GM19463 (cell line): ENCODE results near the gene CD63.

Source experiments
- ATAC-seq: cut with Tn5 transposase; IDR thresholded peaks from one replicate; pipeline ENCODE4 v1.9.1; 2021; ENCODE audit warnings: mild to moderate bottlenecking, moderate library complexity; ENCODE audit not compliant: unreplicated experiment

Gene CD63

DNA sequence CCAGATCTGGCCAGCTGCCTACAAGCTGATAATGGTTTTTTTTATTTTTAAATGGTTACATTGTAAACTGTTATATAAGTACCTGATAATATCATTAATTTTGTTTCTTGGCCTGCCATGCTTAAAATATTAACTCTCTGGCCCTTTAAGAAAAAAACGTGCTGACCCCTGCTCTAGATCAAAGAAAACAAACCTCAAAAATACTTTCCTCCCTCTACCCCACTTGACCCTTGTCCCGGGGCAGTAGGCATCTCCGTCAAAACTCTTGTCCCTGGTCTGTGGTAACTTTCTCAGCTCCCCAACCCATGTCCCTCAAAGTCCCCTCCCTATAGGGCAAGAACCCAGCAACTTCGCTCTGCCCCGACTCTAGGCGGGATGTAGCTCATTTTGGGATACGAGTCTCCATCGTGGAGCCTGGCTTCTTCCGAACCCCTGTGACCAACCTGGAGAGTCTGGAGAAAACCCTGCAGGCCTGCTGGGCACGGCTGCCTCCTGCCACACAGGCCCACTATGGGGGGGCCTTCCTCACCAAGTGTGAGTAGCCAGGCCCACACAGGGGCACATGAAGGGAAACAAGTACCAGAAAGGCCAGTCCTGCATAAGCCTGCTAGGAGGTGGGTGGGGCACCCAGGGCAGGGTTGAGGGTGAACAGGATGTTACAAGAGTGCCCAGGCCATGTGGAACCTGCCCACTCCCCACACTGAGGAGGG is 5.1 kb downstream of the CD63 start:
- no peak for ATAC-seq

DNA sequence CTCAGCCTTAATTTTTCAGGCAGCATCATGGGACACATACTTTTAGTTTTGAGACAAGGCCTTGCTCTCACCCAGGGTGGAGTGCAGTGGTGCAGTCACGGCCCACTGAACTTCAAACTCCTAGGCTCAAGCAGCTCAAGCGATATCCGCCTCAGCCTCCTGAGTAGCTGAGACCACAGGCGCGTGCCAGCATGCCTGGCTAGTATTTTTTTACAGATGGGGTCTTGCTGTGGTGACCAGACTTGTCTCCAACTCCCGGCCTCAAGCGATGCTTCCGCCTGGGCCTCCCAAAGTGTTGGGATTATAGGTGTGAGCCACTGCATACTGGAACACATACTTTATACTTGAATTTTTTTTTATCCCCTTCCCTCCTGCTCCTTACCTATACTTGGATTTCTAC is 5.9 kb downstream of the CD63 start:
- ATAC-seq: no peak

DNA sequence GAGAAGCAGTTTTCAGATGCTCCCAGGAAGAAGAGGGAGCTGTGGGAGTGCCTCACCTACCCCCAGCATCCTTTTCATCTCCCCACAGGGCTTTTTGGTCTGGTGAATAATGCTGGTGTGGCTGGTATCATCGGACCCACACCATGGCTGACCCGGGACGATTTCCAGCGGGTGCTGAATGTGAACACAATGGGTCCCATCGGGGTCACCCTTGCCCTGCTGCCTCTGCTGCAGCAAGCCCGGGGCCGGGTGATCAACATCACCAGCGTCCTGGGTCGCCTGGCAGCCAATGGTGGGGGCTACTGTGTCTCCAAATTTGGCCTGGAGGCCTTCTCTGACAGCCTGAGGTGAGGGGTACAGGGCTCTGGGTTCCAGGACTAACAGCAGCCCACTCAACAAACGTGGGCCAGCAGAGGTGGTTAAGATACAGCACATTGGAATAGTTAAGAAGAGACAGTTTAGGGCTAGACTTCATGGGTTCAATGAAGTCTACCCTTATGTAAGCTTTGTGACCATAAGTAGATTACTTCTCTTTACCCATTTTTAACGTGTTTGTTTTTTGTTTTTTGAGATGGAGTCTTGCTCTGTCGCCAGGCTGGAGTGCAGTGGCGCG is 7.1 kb downstream of the CD63 start:
- ATAC-seq: no peak

DNA sequence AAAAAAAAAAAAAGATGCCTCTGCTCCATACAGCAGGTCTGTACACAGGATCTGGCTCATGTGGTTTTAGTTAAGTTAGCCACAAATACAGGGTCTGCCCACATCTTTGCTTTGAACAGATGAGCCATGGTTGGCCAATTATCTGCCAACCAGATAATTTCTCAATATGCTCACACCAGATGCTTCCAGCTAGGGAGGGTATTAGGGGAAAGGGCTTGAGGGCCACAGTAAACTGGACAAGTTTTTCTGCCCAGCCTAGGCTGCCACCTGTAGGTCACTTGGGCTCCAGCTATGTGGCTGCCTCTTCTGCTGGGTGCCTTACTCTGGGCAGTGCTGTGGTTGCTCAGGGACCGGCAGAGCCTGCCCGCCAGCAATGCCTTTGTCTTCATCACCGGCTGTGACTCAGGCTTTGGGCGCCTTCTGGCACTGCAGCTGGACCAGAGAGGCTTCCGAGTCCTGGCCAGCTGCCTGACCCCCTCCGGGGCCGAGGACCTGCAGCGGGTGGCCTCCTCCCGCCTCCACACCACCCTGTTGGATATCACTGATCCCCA is 7.8 kb downstream of the CD63 start:
- ATAC-seq: no peak

DNA sequence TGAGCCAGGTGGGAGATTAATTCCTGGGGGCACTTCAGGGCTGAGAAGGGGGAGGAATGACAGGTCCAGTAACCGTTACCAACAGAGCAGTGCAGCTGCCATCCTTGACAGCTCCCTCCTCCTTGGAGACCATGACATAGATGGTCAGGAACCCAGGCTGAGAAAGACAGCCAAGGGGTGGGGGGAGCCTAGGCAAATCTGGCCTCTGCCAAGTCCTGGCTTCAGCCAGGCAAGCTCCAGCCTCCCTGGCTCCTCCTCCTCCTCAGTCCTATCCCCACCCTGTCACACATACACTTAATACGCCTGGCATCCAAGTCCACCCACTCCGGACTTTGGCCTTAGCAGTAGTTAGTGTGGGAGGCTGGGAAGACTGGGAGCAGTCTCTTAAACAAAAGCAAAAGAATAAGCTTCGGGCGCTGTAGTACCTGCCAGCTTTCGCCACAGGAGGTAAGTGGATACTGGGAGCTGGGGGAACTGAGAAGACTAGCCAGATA is 8.7 kb downstream of the CD63 start, which contains the start of gene RDH5:
Gene RDH5 (plus strand): TSS at position 323 of the 494 bp plus-strand sequence. CDS start 792 bp downstream, outside the sequence.
- no peak for ATAC-seq

DNA sequence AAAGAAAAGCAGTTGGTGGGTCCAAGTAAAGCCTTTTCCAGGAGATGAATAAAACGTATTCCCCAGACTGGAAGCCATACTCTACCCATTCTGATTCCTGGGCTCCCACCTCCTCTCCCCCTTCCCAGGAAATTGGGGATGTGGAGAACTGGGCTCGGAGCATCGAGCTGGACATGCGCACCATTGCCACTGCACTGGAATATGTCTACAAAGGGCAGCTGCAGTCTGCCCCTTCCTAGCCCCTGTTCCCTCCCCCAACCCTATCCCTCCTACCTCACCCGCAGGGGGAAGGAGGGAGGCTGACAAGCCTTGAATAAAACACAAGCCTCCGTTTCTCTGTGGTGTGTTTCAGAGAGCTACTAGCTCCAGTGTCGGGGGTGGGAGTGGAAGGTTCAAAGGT is 9.4 kb downstream of the CD63 start:
- ATAC-seq: no peak

DNA sequence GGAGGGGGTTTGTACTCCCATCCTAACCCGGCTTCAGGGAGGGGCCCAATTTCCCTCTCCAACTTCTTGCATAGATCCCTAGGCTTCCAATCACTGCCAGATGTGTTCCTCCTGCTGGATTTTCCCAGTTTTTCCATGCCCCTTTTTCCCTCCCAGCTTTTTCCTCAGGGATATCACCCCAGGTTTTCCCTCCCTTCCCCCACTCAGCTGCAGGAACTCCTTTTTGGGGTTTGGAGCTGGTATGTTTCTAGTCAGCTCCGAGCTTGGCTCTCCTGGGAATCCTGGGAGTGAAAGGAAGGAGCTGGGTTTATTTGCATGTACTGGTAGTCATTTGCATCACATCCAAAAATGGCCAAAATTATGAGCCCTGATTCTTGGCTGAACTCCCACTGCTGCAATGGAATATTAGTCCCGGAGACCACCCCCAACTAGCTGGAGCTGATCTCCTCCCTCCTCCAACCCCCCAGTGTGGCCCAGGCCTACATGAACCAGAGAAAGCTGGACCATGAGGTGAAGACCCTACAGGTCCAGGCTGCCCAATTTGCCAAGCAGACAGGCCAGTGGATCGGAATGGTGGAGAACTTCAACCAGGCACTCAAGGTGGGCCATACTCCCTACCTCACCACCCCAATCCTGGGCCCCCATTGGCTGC is 10.1 kb downstream of the CD63 start:
- ATAC-seq: no peak

DNA sequence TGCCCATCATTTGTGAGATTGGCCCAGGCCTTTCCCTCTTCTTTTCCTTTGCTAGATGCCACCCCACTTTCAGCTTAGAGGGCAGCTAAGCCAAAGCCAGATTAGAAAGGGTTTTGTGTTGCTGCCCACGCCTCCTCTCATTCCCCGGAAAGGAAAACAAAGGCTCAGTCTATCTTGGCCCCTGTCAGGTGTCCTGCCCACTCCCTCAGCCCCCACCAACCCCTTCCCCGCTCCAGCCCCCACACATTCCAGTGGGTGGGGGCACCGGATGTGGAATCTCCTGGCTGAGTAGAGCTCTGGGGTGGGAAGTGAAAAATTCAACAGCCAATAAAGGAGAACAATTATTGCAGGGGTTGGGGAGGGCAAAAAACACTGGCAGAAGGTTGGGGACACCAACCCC is 10.8 kb downstream of the CD63 start:
- ATAC-seq: no peak

DNA sequence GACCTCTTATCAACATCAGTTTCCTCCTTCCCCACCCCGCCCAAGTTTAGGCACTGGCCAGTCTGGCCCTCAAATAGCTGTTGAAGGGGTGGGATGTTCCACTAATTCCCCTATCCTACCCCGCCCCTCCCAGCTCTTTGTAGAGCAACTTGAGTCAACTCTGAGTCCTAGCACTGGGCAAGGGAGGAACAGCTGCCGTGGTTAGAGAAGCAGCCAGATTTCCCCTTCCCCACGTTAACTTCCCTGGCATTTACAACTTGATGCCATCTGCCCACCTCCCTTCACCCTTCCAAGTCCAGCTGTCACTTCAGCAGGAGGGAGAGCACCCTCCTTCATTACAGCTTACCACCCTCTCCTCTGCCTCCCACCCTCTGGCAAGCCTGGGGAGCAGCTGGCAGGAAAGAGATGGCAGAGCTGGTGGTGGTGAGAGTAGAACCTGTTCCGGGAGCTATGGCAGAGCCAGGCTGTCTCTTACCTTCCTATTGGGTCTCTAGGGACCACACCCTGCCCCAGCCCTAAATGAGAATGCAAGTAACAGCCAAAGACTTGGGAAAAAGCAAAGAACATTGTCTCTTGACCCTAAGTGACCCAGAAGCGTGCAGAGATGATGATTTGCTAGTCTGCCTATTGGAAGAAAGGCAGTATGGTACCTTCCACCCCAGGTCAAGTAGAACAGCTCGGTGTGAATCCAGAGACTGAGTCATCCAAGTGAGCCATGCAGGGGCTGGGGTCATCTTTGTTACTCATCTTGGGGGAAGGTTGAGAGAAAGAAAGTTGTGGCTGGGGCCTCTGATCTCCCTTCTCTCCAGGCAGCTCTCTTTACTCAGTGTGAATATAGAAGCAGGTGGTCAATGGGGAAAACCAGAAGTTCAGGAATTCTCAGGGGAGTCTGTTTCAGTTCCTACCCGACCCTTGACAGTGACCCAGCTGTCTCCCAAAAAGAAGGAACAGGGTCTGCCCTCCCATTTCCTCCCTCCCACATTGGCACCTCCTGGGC is 11.5 kb downstream of the CD63 start:
- no peak for ATAC-seq

DNA sequence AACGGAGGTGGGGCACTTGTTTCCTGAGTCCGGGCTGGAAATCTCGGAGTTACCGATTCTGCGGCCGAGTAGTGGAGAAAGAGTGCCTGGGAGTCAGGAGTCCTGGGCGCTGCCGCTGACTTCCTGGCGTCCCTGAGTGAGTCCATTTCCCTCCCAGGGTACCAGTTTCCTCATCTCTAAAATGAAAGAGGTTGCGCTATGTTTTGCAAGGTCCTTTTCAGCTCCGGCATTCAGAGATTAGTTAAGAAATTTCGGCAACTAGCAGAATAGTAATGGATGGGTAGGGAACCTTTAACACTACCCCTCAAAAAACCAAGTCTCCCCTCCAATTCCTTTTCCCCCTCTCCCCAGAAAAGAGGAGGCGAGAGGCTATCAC is 12.2 kb downstream of the CD63 start:
- no peak for ATAC-seq

DNA sequence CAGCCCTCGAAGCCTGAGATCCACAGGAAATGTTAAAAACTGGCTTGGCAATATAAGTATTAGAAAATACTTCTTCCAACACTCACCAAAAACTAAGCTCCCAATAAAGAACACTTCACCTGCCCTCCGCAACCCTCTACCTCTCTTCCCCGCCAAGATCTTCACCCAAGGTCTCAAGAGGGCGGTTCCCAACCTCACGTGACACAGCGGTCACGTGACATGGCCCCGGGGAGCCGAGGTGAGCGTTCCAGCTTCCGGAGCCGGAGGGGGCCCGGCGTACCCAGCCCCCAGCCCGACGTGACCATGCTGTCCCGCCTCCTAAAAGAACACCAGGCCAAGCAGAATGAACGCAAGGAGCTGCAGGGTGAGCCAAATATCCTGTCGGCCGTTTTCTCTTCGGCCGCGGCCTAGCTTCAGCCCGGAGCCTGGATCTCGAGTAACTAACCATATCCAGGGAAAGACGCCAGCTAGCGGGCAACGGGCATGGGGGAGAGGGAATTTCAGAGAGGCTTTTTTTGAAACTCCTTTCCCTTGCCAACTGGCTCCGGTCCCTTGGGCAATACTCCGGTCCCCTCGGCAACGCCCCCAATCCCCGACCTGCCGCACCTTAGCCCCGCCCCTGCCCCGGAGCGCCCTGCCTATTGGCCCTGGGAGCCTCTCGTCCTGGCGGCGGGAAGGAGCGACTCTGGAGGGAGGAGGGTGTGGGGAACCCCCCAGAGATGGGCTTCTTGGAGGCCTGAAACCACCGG is 12.8 kb downstream of the CD63 start, which contains the start of gene BLOC1S1:
Gene BLOC1S1 (plus strand): TSS at position 214 of the 749 bp plus-strand sequence. CDS start 6 bp downstream, at position 220.
- ATAC-seq: peak; percentile 94

DNA sequence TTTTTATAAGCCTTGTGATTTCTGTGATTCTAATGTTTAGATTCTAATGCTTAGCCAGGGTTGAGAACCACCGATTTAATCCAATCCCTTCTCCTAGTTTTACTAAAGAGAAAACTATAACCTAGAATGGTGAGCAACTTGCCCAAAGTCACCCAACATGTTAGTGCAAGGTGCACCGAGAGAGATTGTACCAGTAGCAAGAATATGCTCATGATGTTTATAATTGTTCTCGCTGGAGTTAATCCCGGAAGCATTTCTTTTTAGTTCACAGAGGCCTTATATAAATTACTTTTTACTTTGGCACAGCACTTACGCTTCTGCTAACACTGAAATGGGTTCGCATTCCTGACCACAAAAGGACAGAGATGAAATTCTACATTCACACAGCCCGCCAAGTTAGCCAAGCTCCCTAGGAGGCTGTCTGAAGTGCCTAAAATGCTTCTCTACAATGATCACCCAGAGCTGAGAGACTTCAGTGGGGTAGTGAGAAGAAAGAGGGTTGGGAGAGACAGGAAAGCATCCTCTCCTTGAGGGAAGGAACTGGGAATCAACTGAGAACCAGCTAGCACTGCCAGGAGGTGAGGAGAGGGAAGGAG is 13.5 kb downstream of the CD63 start:
- no peak for ATAC-seq

DNA sequence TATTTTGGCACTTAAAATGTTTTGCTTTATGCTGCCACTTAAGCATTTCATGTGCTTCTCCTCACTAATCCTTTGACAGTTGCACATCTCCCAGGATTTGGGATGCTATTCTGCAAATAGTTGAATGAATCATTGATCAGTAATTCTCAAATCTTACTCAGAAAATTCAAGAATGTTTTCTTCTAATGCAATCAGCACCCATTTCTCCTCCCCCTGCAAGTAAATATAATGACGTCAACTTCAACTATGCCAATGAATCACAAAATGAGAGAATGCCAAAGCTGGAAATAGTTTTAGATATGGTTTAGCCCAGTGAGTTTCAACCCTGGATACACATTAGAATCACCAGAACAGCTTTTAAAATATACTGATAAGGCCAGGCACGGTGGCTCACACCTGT is 15.1 kb downstream of the CD63 start:
- ATAC-seq: no peak

DNA sequence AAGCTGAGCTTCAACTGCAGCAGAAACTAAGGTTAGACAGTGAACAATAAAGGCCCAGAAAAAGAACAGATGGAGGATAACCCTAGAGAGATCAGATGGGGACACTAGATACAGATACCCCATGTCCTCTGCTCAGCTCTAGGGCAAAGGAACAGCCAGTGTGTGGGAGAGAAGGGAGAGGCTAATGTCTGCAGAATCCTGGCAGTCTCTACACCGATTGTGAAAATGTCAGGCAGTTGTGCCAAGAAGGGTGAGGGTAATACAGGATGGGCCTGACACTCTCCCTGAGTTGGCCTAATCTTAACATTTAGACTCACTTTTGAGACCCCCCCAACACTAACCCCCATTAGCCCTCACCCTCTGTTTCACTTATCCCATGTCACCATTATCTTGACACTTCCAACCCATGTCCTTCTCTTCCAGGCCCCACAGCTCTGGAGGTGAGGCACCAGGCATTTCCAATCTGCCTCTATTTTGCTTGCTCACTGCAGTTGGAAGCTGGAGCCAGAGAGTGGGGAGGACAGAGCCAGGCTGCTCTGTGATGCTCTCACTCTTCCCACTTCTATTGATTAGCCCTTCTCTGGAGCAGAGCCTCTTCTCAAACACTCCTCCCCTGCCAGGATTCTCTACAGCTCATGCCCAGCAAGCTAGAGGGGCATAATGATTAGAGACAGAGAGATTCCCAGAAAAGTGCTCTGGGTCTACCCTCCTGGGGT is 16.0 kb downstream of the CD63 start:
- ATAC-seq: no peak

DNA sequence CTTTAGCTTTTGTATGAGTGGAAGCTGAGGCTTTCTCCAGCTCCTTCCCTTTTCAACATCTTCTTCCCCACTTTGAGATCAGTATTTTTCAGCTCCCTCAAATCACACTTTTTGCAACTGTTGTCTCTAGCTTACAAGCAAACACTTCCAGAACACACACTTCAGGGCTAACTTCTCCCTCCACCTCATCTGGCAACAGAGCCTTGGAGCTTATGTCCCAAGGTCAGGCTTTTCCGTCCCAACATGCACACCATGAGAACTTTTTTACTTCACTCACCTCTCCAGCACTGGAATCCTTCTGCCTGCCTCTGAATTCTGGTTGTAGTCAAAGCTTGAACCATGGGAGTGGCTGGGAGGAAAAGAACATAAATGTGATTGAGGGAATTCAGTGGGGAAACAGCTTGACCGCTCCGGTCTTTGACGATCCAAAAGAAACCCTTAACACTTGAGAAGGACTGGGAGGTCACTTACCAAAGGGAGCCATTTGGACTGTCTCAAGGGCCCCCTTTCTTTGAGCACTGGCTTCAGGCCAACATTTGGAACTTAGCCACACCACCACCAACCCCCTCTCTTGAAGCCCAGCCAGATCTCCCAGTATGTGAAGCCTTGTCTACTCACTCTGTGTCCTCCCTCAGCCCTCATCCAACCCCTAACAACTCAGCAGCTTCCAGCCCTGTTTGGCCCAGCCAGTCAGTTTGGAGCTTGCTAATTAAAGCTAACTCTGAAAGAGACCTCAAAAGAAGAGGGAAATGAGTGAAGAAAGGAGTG is 16.8 kb downstream of the CD63 start:
- ATAC-seq: no peak

DNA sequence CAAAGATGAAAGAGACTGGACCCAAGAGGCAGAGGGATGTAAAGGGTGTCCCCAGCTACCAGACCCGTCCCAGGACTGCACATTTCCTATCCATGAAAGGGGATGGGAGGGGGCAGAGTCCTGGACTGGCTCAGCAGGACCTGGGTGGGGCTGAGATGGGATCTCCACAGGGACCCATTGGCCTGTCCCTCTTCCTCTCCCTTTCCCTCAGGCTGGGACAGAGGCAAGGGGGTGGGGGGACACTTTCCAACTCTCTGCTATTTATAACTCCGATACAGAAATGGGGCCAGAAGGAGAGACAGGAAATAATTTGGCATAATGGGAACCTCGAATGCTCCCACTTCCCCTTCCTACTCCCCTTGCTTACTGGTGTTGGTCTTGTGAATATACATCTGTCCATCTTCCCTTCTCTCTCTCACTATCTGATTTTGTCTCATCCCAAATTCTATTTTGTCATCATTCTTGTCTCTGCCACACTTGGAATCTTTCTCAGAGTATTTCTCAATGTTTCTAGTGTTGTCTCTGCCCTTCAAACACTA is 20.0 kb downstream of the CD63 start:
- no peak for ATAC-seq

DNA sequence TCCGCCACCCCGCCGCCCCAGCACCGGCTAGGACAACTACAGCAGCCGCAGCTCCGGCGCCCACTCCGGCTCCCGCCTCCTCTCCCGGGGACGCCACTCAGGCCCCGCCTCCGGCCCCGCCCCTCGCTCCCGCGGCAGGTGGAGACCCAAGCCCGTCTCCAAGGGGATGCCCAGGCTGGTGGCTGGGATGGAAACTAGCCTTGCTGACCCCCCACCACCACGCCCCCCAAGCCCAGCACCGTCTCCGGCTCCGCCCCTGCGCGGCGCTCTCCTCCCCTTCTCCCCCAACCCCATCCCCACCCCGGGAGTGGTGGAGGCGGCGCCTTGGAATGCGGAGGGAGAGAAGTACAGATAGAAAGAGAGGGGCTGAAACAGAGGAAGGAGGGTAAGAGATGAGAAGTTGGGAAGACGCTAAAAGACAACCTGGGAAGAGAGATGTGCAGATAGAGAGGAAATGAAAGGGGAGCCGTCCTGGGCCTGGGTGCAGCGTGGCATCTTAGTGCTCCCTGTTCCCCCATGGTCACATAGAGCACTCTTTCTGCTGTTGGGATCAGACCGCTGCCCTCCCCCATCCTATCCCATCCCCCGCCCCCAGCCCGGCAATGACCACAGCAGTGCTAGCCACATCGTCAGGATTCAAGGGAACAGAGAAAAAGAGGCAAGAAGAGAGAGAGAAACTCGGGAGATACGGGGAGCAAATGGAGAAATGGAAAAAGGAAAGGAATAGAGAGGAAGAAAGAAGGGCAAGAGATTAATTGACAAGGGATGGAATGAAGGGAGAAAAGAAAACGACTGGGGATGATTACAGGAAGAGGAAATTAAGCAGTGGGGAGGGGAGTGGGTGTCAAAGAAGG is 20.7 kb downstream of the CD63 start, which contains the start of gene ITGA7:
Gene ITGA7 (minus strand): TSS at position 64 of the 854 bp plus-strand sequence. CDS start 222 bp downstream, outside the sequence.
- ATAC-seq: peak; percentile 81
